Activated CD4-positive, alpha-beta T cell treated with anti-CD3 and anti-CD28 coated beads for 4 hours (primary cell): ENCODE measurements around the gene MICAL3.
A peak's percentile ranks its signal among the peaks of the same experiment; 100 is the strongest.
"Not testable (repeated sequence)": the region's sequence is repeated elsewhere in the genome, so short reads cannot be mapped to it uniquely, and the experiment has no call there.

ENCODE experiments used
- DNase-seq, 2 donors: peaks; one replicate each; pipeline ENCODE4 v3.0.0-alpha.2; 2020

Gene MICAL3

DNA sequence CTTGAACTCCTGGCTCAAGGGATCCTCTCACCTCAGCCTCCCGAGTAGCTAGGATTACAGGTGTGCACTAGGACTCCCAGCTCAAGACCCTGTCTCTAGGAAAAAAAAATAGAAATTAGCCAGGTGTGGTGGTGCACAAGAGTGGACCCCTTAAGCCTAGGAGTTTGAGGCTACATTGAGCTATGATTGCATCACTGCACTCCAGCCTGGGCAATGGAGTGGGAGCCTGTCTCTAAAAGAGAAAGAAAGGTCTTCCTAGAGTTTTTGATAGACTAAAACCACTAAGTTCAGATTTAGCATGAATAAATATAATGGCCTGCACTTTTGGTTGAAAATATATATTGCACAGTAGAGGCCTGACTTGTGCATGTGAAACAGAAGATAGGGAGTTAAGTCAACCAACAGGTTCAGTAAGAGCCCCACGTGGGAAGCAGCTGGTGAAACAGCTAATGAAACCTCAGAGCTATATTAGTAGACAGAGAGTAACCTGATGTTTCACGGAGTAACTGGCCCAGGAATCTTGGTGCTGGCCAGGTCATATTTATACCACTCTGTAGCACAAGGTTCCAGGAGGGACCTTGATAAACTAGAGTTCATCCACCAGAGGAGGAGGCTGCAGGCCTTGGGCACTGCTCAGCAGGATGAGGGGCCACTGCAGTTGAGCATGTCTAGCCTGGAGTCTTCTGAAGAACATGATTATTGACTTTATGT is 4.6 kb upstream of the MICAL3 start:
- DNase-seq = no peak

DNA sequence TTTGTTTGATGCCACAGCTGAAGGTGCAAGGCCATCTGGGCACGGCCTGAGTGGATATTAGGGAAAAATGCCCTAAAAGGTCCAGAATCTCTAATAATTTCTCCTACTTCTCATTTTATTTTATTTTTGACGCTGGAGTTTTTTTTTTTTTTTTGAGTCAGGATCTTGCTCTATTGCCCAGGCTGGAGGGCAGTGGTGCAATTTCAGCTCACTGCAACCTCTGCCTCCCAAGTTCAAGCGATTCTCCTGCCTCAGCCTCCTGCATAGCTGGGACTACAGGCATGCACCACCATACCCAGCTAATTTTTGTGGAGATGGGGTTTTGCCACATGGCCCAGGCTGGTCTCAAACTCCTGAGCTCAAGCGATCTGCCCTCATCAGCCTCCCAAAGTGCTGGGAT is 1.5 kb upstream of the MICAL3 start:
- DNase-seq = not testable (repeated sequence)

DNA sequence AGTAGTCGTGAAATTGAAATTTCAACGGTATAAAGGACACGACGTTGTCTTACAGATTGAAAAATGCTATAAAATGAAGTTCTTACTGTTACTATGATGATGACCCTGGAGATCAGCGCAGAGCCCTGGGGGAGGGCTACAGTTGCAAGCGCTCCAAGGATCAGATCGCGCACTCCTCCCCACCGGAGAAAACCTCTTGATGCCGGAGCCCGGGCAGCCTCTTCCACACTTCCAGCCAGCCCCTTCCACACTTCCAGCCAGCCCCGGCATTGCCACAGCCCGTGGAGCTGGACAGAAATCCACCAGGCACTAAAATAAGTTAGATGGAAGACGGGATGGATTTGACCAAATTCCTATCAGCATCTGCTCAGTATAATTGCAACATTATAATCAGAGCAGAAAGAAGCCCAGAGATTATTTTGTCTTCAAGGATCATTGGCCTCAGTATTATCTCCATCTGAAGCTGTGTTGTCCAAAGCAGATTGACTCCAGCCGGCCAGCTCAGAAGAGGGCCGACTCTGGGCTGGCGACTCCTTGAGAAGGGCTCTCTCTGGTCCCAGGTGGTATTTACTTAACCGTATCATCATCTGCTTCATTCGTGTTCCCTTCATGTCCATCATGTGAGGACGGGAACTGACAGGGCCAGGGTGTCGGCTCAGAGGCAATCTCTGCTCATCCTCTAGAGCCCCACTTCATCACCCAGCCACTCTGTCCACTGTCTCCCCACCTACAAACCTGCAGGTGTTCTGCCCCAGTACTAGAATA is 777 bp upstream of the MICAL3 start:
- DNase-seq = no peak

- peak; percentile 7 to 14 for DNase-seq
Measured at GRCh38 chr22:18023509-18024275, 669 bp downstream of the MICAL3 start.

GRCh38 chr22:18022876-18023275 is 1.5 kb downstream of the MICAL3 start:
- DNase-seq = no peak

GRCh38 chr22:18021431-18021830 is 2.9 kb downstream of the MICAL3 start:
- no peak for DNase-seq

DNA sequence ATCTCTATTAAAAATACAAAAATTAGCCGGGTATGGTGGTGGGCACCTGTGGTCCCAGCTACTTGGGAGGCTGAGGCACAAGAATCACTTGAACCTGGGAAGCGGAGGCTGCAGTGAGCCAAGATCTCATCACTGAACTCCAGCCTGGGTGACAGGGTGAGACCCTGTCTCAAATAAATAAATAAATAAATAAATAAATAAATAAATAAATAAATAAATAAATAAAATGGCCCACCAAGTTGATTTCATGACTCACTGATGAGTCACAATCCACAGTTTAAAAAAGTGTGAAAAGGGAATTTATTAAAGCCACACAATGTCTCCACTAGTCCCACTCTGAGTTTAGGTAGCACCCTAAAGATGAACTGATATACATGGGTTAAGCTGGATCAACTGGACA is 3.6 kb downstream of the MICAL3 start:
- not testable (repeated sequence) for DNase-seq

GRCh38 chr22:18013947-18014346 is 10.4 kb downstream of the MICAL3 start:
- DNase-seq = no peak

DNA sequence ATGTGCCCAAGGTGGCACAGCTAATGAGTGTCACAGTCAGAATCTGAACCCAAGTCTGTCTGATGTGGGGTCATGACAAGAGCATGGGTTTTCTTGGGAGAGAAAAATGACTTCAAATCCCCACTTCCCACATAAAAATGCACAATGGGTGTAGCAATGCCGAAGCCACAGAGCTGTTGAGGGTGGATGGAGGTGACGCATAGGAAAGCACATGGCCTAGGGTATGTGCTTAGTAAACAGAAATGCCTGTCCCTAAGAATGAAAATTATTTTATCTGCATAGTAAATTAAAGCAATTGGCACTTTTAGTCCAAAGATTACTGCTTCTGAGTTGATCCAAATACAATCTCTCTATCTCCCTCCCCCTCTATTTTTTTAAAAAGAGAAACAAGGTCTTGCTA is 10.9 kb downstream of the MICAL3 start:
- no peak for DNase-seq

GRCh38 chr22:18012531-18012930 is 11.8 kb downstream of the MICAL3 start:
- no peak for DNase-seq

GRCh38 chr22:18010266-18010665 is 14.1 kb downstream of the MICAL3 start:
- DNase-seq = no peak

- no peak for DNase-seq
Measured at GRCh38 chr22:18008136-18008535, 16.2 kb downstream of the MICAL3 start.

- no peak for DNase-seq
Measured at GRCh38 chr22:18005201-18005926, 19.0 kb downstream of the MICAL3 start.

GRCh38 chr22:18001894-18002315 is 22.5 kb downstream of the MICAL3 start:
- DNase-seq = not testable (repeated sequence)

GRCh38 chr22:18001040-18001893 is 23.1 kb downstream of the MICAL3 start:
- DNase-seq = peak; percentile 54 to 66

DNA sequence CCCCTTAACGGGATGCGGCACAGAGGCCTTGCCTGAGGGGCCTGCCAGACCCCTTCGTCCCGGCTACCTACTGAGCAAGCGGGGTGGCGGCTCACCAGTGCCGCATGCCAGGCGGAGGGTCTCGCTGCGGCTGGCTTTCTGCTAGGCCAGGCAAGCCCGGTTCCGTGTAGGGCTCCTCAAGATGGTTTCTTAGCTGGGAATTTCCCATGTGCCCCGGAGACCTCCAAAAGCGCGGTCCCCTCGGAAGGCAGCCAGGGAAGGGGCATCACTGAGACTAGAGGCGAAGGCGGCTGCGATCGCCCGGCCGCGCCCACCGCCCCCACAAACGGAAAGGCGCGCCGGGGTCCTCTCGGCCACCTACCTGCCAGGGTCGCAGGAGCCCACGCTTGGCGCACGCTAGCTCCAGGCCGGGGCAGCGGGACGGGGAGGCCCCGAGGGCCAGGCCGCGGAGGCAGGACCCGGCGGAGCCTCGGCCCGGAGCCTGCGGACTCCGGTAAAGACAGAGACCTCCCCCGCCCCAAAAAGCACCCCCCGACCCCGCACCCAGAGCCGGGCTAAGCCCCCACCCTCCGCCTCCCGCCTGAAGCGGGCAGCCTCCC is 23.8 kb downstream of the MICAL3 start:
- peak; percentile 20 to 40 for DNase-seq

DNA sequence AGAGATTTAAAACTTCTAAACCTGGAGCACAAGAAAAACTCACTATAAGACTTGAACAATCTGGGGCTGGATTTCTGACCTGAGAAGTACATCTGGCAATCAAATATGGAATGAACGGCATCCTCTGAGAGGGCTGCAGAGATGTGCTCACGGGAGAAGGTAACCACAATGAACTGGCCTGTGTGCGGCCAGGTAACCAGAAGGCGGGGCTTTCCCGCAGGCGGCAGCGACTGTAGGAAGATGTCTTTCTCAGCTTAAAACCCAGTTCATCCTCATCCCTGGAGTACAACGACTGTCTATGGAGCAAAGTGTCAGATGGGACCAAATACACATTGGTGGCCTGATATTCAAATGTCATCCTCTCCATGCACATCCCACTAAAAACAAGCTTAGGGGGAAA is 24.5 kb downstream of the MICAL3 start:
- no peak for DNase-seq

- DNase-seq = no peak
Measured at GRCh38 chr22:17998913-17999312, 25.4 kb downstream of the MICAL3 start.

GRCh38 chr22:17997456-17997855 is 26.9 kb downstream of the MICAL3 start:
- DNase-seq = no peak

- not testable (repeated sequence) for DNase-seq
Measured at GRCh38 chr22:17995256-17995655, 29.1 kb downstream of the MICAL3 start.

GRCh38 chr22:17994424-17995108 is 29.8 kb downstream of the MICAL3 start:
- DNase-seq = no peak
